Bone marrow (tissue), 2 donors: Measurements from ENCODE around the gene CPN1.

ENCODE experiments used
- DNase-seq, 2 donors: peaks; one replicate each; lab custom pipeline; 2025; lab: John Stamatoyannopoulos, UW

CPN1 gene

DNA sequence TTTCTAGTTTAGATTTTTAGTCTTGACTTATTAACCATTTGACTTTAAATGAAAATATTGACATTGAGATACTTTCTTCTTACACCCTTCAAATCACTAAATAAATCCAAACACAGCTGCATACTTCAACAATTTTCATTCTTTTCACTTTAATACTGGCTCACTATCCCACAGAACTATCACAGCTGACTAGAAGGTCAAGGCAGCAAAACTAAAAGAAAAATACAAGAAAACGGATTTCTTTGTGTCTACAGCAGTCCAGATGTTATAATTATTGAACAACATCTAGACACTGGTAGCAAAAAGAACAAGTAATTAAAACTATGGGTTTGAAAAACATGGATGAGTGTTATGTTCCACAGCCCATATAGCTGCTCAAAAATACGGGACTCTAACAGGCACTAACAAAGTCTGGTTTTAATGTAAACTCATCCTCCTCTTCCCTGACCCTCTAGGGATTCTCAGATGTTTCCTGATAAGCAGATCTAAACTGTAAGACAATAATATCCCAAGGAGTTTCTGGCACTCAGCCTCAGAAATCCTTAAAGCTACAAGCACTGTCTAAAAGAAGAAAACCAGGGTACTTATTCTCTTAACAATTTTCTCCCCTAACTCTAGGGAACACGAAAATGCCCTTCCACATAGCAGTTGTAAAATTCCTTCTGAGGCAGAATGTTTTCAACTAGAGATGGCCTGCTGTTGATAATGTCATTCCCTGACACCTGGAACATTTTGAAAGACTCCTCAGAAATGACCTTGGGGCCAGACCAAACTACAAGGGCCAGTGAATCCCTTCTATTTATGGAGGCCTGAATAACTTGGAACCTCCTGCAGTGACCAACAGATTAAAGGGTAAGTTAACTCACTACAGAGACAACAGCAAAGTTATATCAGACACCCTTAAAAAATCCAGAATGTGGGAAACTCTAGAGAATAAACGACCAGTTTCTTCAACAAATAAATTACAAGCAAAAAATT lies 84.7 kb downstream of the CPN1 start:
- DNase-seq, result no peak

- DNase-seq, result no peak
Observed at GRCh38 chr10:99995713-99996112, 86.0 kb downstream of the CPN1 start.

DNA sequence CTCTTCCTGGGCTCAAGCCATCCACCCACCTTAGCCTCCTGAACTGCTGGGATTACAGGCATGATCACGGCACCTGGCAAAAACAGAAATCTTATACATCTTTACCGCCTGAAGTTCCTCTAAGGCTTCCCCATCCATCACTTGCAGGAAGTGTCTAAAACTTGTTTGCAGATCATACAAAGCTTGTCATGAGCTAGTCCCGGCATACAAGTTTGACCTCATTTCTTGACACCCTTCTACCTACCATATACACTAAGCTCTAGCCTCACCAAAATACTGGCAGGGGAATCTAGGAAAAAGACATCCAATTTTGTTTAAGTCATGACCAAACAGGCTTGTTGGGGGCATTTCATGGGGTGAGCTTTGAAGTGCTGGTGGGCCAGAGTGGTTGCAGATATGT lies 86.4 kb downstream of the CPN1 start:
- no peak for DNase-seq

- no peak for DNase-seq
Observed at GRCh38 chr10:99994801-99995200, 86.9 kb downstream of the CPN1 start.

- DNase-seq, result peak; percentile 37 to 93
Observed at GRCh38 chr10:99993701-99994689, 87.7 kb downstream of the CPN1 start.
